ENCODE measurements around the gene KAT2B. TPM values are rescaled to one million over a fixed set of nuclear protein-coding genes. Genes with fewer than 3 reads are reported as not detected.

Gene KAT2B
- total RNA-seq, 1 donor from 2014 or later: 52.6 TPM

DNA sequence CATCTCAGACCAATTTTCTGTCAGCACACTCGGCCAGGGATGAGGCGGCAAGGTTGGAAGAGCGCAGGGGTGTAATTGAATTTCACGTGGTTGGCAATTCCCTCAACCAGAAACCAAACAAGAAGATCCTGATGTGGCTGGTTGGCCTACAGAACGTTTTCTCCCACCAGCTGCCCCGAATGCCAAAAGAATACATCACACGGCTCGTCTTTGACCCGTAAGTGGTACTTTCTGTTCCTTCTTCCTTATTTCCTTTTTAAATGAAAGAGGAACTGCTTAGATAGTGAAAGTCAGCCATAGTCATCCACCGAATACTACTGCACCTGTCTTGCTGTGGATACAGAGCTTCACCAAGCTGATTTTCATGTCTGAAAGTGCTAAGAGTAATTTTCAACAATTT, 85.7 kb downstream of the KAT2B start:
- ATAC-seq (peak; percentile 81), DNase-seq (no peak)
- Histone ChIP-seq H3K27me3 (no peaks in the 10 kb centered on the region), H3K27ac (no peak overlapping the region), H3K4me3 (no peak overlapping the region), H3K9me3 (no peaks in the 10 kb centered on the region), H3K36me3 (peaks cover 51% of the 10 kb centered on the region), H3K4me1 (no peaks in the 10 kb centered on the region)
- intact Hi-C loops (cut with DNase I): no loop called here
- TF ChIP-seq, protein P1, sequence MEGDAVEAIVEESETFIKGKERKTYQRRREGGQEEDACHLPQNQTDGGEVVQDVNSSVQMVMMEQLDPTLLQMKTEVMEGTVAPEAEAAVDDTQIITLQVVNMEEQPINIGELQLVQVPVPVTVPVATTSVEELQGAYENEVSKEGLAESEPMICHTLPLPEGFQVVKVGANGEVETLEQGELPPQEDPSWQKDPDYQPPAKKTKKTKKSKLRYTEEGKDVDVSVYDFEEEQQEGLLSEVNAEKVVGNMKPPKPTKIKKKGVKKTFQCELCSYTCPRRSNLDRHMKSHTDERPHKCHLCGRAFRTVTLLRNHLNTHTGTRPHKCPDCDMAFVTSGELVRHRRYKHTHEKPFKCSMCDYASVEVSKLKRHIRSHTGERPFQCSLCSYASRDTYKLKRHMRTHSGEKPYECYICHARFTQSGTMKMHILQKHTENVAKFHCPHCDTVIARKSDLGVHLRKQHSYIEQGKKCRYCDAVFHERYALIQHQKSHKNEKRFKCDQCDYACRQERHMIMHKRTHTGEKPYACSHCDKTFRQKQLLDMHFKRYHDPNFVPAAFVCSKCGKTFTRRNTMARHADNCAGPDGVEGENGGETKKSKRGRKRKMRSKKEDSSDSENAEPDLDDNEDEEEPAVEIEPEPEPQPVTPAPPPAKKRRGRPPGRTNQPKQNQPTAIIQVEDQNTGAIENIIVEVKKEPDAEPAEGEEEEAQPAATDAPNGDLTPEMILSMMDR (IDR thresholded peaks at IDR 0.05): no peak

DNA sequence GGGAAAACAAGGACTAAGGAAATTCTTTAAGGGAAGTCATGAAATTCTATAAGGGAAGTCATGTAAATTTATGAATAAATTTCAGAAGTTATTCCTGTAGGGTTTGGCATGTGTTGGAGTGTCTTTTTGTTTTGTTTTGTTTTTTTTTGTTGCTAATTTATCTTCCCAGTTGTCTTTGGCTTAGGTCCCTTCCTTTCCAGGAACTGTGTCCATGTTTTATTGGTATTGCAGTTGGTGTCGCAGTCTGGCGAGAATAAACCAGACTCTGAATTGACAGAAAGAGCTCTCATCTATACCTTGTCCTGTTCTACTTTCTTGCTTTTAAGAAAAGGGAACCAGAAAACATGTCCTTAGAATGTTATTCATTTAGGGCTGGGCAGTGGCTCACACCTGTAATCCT, 88.1 kb downstream of the KAT2B start:
- DNase-seq: no peak
- ATAC-seq: no peak
- no peak overlapping the region for H3K27ac ChIP-seq
- TF ChIP-seq, protein P1 (IDR thresholded peaks at IDR 0.05): no peak
- peaks cover 37% of the 10 kb centered on the region for H3K36me3 ChIP-seq
- no peaks in the 10 kb centered on the region for H3K4me1 ChIP-seq
- H3K27me3 ChIP-seq: no peaks in the 10 kb centered on the region
- no peak overlapping the region for H3K4me3 ChIP-seq
- intact Hi-C loops (cut with DNase I): no loop called here
- H3K9me3 ChIP-seq: no peaks in the 10 kb centered on the region

DNA sequence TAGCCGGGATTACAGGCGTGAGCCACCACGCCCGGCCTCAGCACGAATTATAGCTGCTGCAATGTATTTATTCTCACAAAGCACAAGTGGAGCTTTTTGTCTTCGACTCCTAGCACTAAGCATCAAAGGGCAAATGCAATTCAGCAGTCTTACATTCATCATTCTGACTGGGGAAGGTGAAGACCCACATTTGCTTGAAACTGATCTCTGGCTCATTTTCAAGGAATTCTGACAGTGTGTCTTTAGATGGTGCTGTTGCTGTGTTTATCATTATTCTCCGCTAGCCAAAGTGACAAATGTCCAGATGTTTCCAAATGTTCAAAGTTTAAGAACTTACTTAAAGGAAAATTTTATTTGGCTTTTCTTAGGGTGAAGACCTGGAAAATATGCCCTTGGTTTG, 89.9 kb downstream of the KAT2B start:
- Histone ChIP-seq H3K27ac (no peak overlapping the region), H3K4me3 (no peak overlapping the region), H3K36me3 (peaks cover 24% of the 10 kb centered on the region), H3K4me1 (no peaks in the 10 kb centered on the region), H3K9me3 (no peaks in the 10 kb centered on the region), H3K27me3 (no peaks in the 10 kb centered on the region)
- TF ChIP-seq, protein P1 (IDR thresholded peaks at IDR 0.05): no peak
- intact Hi-C loops (cut with DNase I): no loop called here
- DNase-seq: no peak
- no peak for ATAC-seq

DNA sequence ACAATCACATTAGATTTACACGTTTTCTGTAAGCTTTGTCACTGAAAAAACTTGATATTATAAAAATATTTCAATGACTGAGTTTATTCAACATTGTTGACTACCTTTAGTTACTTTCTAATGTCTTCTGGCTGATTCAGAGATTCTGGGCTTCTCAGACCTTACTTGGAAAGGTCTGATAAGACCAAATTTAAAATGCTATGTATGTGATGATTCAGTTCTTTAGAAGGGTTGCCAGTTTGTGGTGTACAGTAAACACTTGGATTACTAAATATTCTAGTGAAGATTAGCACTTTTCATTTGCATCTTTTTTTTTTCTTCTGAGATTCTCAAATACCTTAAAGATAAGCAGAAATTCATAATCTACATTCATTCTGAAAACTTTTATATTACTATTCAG, 96.0 kb downstream of the KAT2B start:
- intact Hi-C loops (cut with DNase I): no loop called here
- H3K4me1 ChIP-seq: no peaks in the 10 kb centered on the region
- H3K9me3 ChIP-seq: no peaks in the 10 kb centered on the region
- H3K4me3 ChIP-seq: no peak overlapping the region
- H3K27me3 ChIP-seq: no peaks in the 10 kb centered on the region
- no peak overlapping the region for H3K27ac ChIP-seq
- TF ChIP-seq, protein P1 (IDR thresholded peaks at IDR 0.05): no peak
- no peak for DNase-seq
- ATAC-seq: no peak
- H3K36me3 ChIP-seq: peaks cover 20% of the 10 kb centered on the region

DNA sequence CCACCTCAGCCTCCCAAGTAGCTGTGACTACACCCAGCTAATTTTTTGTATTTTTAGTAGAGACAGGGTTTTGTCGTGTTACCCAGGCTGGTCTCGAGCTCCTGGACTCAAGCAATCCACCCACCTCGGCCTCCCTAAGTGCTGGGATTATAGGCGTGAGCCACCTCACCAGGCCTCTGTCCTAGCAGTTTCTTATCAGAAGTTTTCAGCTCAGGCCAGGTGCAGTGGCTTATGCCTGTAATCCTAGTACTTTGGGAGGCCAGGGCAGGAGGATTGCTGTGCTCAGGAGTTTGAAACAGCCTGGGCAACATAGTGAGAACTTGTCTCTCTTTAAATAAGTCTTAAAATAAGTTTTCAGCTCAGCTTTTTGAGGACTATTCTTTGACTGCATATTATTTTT, 97.4 kb downstream of the KAT2B start:
- Histone ChIP-seq H3K27ac (no peak overlapping the region), H3K4me3 (no peak overlapping the region), H3K27me3 (no peaks in the 10 kb centered on the region), H3K9me3 (no peaks in the 10 kb centered on the region), H3K36me3 (peaks cover 20% of the 10 kb centered on the region), H3K4me1 (no peaks in the 10 kb centered on the region)
- ATAC-seq: no peak
- intact Hi-C loops (cut with DNase I): no loop called here
- TF ChIP-seq, protein P1 (IDR thresholded peaks at IDR 0.05): no peak
- no peak for DNase-seq

DNA sequence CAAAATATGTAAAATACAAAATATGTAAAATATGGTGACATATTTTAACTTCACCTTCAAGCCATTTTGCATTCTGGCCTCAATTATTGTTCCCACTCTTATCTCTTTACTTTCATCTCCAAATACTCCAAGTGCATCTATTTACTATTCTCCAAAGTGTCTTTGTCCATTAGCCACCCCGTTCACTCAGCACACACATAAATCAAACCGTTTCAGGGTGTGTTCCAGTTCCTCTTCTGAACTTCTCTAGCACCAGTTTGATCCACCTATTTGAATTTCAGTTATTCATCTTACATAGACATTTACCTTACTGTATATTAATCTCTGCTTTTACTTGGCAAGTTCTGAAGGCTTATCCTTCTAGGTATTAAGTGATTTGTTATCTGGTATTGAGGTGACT, 100.6 kb downstream of the KAT2B start:
- no peaks in the 10 kb centered on the region for H3K4me1 ChIP-seq

More for the DNA sequence above, 100.6 kb downstream of the KAT2B start:
- Histone ChIP-seq H3K9me3 (no peaks in the 10 kb centered on the region), H3K27ac (no peak overlapping the region), H3K27me3 (no peaks in the 10 kb centered on the region), H3K36me3 (peaks cover 14% of the 10 kb centered on the region), H3K4me3 (no peak overlapping the region)
- ATAC-seq: no peak
- no peak for DNase-seq
- intact Hi-C loops (cut with DNase I): no loop called here
- TF ChIP-seq, protein P1 (IDR thresholded peaks at IDR 0.05): no peak
